ENCODE measurements around the gene SPATA12.

GRCh38 chr3:57065588-57065987 is 5.1 kb downstream of the SPATA12 start:
- TF ChIP-seq EZH2 (IDR thresholded peaks at IDR 0.05) (no peak), FOXP2 (optimal IDR thresholded peaks at IDR 0.05; ENCODE audit: control extremely low read depth, extremely low read length, insufficient read depth) (no peak)
